Measurements from ENCODE around the gene KRTAP5-9. TPM values are rescaled to one million over a fixed set of nuclear protein-coding genes. Genes with fewer than 3 reads are reported as not detected.
A peak's percentile ranks its signal among the peaks of the same experiment; 100 is the strongest.

The KRTAP5-9 gene
- total and polyA plus RNA-seq, 9 of the 15 experiments (the other 6 are each of a cell fraction or from before 2014, with no cell fraction given): not detected

- TF ChIP-seq NR0B1 (IDR thresholded peaks at IDR 0.05; ENCODE audit: partially characterized antibody) (no peak), ZNF232 (CRISPR knock-in tag; IDR thresholded peaks at IDR 0.05) (no peak), SREBF2 (CRISPR knock-in tag; IDR thresholded peaks at IDR 0.05) (no peak), THRB (CRISPR knock-in tag; conservative IDR thresholded peaks at IDR 0.05) (no peak), TFAP4 (CRISPR knock-in tag; IDR thresholded peaks at IDR 0.05; ENCODE audit: borderline replicate concordance) (no peak), HDAC2 (IDR thresholded peaks at IDR 0.05) (no peak), SIX5 (IDR thresholded peaks at IDR 0.05; ENCODE audit: borderline replicate concordance in 1 of 2, insufficient read depth in 1 of 2, low read depth in 1 of 2, low read length in 2 of 2) (no peak), NR3C1 (CRISPR knock-in tag; IDR thresholded peaks at IDR 0.05) (no peak), KHSRP (IDR thresholded peaks at IDR 0.05) (no peak), RBM22 (IDR thresholded peaks at IDR 0.05; ENCODE audit: low read depth, low read length, poor library complexity, severe bottlenecking) (no peak), CEBPB (tag; IDR thresholded peaks at IDR 0.05) (peak; percentile 57; the same call in 1 of the 2 replicates), RERE (CRISPR knock-in tag; IDR thresholded peaks at IDR 0.05; ENCODE audit: borderline replicate concordance) (no peak), MAFG (tag; conservative IDR thresholded peaks at IDR 0.05) (peak; percentile 78), CBFA2T2 (conservative IDR thresholded peaks at IDR 0.05) (no peak), ESRRB (CRISPR knock-in tag; IDR thresholded peaks at IDR 0.05; ENCODE audit: borderline replicate concordance) (no peak), SAP30 (IDR thresholded peaks at IDR 0.05; ENCODE audit: borderline replicate concordance, insufficient read depth, low read depth, low read length, poor library complexity, severe bottlenecking) (no peak), TCF3 (CRISPR knock-in tag; IDR thresholded peaks at IDR 0.05) (no peak), SAFB2 (IDR thresholded peaks at IDR 0.05; ENCODE audit: borderline replicate concordance, low read depth, low read length, severe bottlenecking) (no peak), SIRT6 (IDR thresholded peaks at IDR 0.05; ENCODE audit: low read depth, low read length) (no peak)
Observed at GRCh38 chr11:71532036-71532610, 16.1 kb upstream of the KRTAP5-9 start (continued).
